Activated CD4-positive, CD25-positive, alpha-beta regulatory T cell treated with anti-CD3 and anti-CD28 coated beads, Interleukin-2, amount 50 U/mL, for 24 hours (primary cell): ENCODE measurements around the gene CORT.
"Not testable (repeated sequence)": the region's sequence is repeated elsewhere in the genome, so short reads cannot be mapped to it uniquely, and the experiment has no call there.

ENCODE experiments used
- ATAC-seq, 2 donors: fragments of 150-1000 bp; cut with Tn5 transposase; one replicate each; pipeline ENCODE4 v1.10.0; 2021; ENCODE audit warnings: mild to moderate bottlenecking in 1 of 2, moderate library complexity in 1 of 2

CORT gene

GRCh38 chr1:10440305-10440704 lies 9.5 kb upstream of the CORT start:
- ATAC-seq, result no peak

GRCh38 chr1:10440794-10441193 lies 9.0 kb upstream of the CORT start:
- no peak for ATAC-seq

GRCh38 chr1:10444248-10444647 lies 5.6 kb upstream of the CORT start:
- no peak for ATAC-seq

GRCh38 chr1:10444795-10445397 lies 4.9 kb upstream of the CORT start:
- peak; percentile 61 to 89 for ATAC-seq

GRCh38 chr1:10446790-10447422 lies 2.9 kb upstream of the CORT start:
- ATAC-seq, result no peak

- ATAC-seq, result no peak
These were observed 454 bp downstream of the CORT start for GRCh38 chr1:10450156-10450814.

GRCh38 chr1:10450836-10451235 lies 1.0 kb downstream of the CORT start:
- ATAC-seq, result no peak

GRCh38 chr1:10451287-10451686 lies 1.5 kb downstream of the CORT start:
- ATAC-seq, result no peak

- ATAC-seq, result no peak
These were observed 6.2 kb downstream of the CORT start for GRCh38 chr1:10456048-10456447.

GRCh38 chr1:10456661-10457060 lies 6.8 kb downstream of the CORT start:
- no peak for ATAC-seq

GRCh38 chr1:10457462-10457861 lies 7.6 kb downstream of the CORT start:
- ATAC-seq, result not testable (repeated sequence)

- no peak for ATAC-seq
These were observed 8.0 kb downstream of the CORT start for GRCh38 chr1:10457875-10458274.

GRCh38 chr1:10459184-10459583 lies 9.4 kb downstream of the CORT start:
- no peak for ATAC-seq

GRCh38 chr1:10467078-10467477 lies 17.2 kb downstream of the CORT start:
- ATAC-seq, result no peak

- no peak for ATAC-seq
These were observed 20.2 kb downstream of the CORT start for GRCh38 chr1:10470043-10470442.

GRCh38 chr1:10471411-10472219 lies 21.8 kb downstream of the CORT start:
- ATAC-seq, result no peak

GRCh38 chr1:10472220-10473144 lies 22.7 kb downstream of the CORT start, which contains the start of gene DFFA:
Gene DFFA, minus strand, starts transcription at chr1:10472529. Its CDS starts 71 bp downstream, at chr1:10472458.
- peak; percentile 86 to 87 for ATAC-seq

- no peak for ATAC-seq
These were observed 23.4 kb downstream of the CORT start for GRCh38 chr1:10473145-10473765.

GRCh38 chr1:10474309-10474612 lies 24.4 kb downstream of the CORT start:
- not testable (repeated sequence) for ATAC-seq

GRCh38 chr1:10474613-10475507 lies 25.0 kb downstream of the CORT start, which contains the start of gene PEX14:
Gene PEX14, plus strand, starts transcription at chr1:10474950. Its CDS starts 17 bp downstream, at chr1:10474967.
- peak; percentile 87 to 88 for ATAC-seq

- ATAC-seq, result no peak
These were observed 25.7 kb downstream of the CORT start for GRCh38 chr1:10475510-10475909.
